HepG2 (cell line): ENCODE data around the gene MRFAP1L1. TPM values are rescaled to one million over a fixed set of nuclear protein-coding genes. Genes with fewer than 3 reads are reported as not detected.
A peak's percentile ranks its signal among the peaks of the same experiment; 100 is the strongest.

Source experiments
- BRD4 ChIP-seq: sonication (generic); formaldehyde crosslinking; IDR thresholded peaks from 2 replicates; pipeline ENCODE4 v1.4.0; 2020; ENCODE audit warnings: missing genetic modification reagents
- GABPB1 ChIP-seq: IDR thresholded peaks from 2 replicates; pipeline ENCODE4 v1.6.1; 2016; ENCODE audit warnings: mild to moderate bottlenecking, missing genetic modification reagents, moderate library complexity, missing compliant biosample characterization
- HHEX ChIP-seq: IDR thresholded peaks from 2 replicates; pipeline ENCODE4 v1.6.1; 2016; ENCODE audit warnings: control low read depth
- MYC ChIP-seq: sonication (generic); formaldehyde crosslinking; IDR thresholded peaks from 2 replicates; pipeline ENCODE4 v1.9.0; 2021; ENCODE audit warnings: missing genetic modification reagents, borderline replicate concordance
- TOPORS ChIP-seq: sonication (generic); formaldehyde crosslinking; IDR thresholded peaks from 2 replicates; pipeline ENCODE4 v1.8.0; 2023; ENCODE audit warnings: mild to moderate bottlenecking, missing genetic modification reagents
- WIZ ChIP-seq: sonication (generic); formaldehyde crosslinking; IDR thresholded peaks from 2 replicates; pipeline ENCODE4 v1.5.1; 2020; ENCODE audit warnings: mild to moderate bottlenecking, missing genetic modification reagents
- ZNF253 ChIP-seq: sonication (generic); formaldehyde crosslinking; IDR thresholded peaks from 2 replicates; pipeline ENCODE4 v1.8.0; 2022; ENCODE audit warnings: mild to moderate bottlenecking, missing genetic modification reagents, borderline replicate concordance
- ZNF382 ChIP-seq: sonication (generic); formaldehyde crosslinking; IDR thresholded peaks from 2 replicates; pipeline ENCODE4 v1.5.0; 2020; ENCODE audit warnings: missing genetic modification reagents, mild to moderate bottlenecking, borderline replicate concordance
- polyA plus RNA-seq, 8 experiments: library from polyadenylated mRNA; depleted of rRNA in 3 of 8; stranded (reverse) in 7 of 8; unstranded in 1 of 8; fragments of >200 nt; fragmentation: Illumina TruSeq in 4 of 8; extraction: Trizol in 4 of 8; gene quantifications; 2 replicates each; pipeline versions ENCODE4 v1.2.1 to v1.2.3, GENCODE V29; 2011 to 2016; ENCODE audit warnings: low read depth in 4 of 8, missing spikeins in 1 of 8, mixed read lengths in 1 of 8; ENCODE audit not compliant: insufficient read depth in 1 of 8
- total RNA-seq, 5 experiments: library from RNA; depleted of rRNA; stranded (reverse); fragments of >200 nt; fragmentation: Illumina TruSeq; extraction: Trizol; gene quantifications; 2 replicates each; pipeline ENCODE4 v1.2.3, GENCODE V29; 2016; ENCODE audit warnings: low read depth in 1 of 5
- TF ChIP-seq, protein P1 (sequence below): sonication (generic); formaldehyde crosslinking; IDR thresholded peaks from 2 replicates; pipeline ENCODE4; 2020; ENCODE audit warnings: missing genetic modification reagents, mild to moderate bottlenecking, borderline replicate concordance
- TF ChIP-seq, protein P2 (sequence below): sonication (generic); formaldehyde crosslinking; IDR thresholded peaks from 2 replicates; pipeline ENCODE4 v1.5.0; 2020; ENCODE audit warnings: mild to moderate bottlenecking, missing genetic modification reagents
- TF ChIP-seq, protein P3 (sequence below): sonication (generic); formaldehyde crosslinking; IDR thresholded peaks from 2 replicates; pipeline ENCODE4 v1.4.0; 2020; ENCODE audit warnings: missing genetic modification reagents
- TF ChIP-seq, protein P4 (sequence below): sonication (generic); formaldehyde crosslinking; IDR thresholded peaks from 2 replicates; pipeline ENCODE4 v1.4.0; 2020; ENCODE audit warnings: missing genetic modification reagents
- TF ChIP-seq, protein P5 (sequence below): sonication (generic); formaldehyde crosslinking; IDR thresholded peaks from 2 replicates; pipeline ENCODE4 v1.8.0; 2022; ENCODE audit warnings: mild to moderate bottlenecking, missing genetic modification reagents; ENCODE audit not compliant: insufficient replicate concordance
- TF ChIP-seq, protein P6 (sequence below): sonication (generic); formaldehyde crosslinking; IDR thresholded peaks from 2 replicates; pipeline ENCODE4 v1.5.0; 2020; ENCODE audit warnings: missing genetic modification reagents
- TF ChIP-seq, protein P7 (sequence below): sonication (generic); formaldehyde crosslinking; IDR thresholded peaks from 2 replicates; pipeline ENCODE4 v1.5.0; 2020; ENCODE audit warnings: mild to moderate bottlenecking, low read depth, missing genetic modification reagents, borderline replicate concordance

Gene MRFAP1L1
- total and polyA plus RNA-seq, 2 of the 13 experiments (the other 11 are each of a cell fraction or from before 2014, with no cell fraction given): 44.8 to 76.6 TPM

DNA sequence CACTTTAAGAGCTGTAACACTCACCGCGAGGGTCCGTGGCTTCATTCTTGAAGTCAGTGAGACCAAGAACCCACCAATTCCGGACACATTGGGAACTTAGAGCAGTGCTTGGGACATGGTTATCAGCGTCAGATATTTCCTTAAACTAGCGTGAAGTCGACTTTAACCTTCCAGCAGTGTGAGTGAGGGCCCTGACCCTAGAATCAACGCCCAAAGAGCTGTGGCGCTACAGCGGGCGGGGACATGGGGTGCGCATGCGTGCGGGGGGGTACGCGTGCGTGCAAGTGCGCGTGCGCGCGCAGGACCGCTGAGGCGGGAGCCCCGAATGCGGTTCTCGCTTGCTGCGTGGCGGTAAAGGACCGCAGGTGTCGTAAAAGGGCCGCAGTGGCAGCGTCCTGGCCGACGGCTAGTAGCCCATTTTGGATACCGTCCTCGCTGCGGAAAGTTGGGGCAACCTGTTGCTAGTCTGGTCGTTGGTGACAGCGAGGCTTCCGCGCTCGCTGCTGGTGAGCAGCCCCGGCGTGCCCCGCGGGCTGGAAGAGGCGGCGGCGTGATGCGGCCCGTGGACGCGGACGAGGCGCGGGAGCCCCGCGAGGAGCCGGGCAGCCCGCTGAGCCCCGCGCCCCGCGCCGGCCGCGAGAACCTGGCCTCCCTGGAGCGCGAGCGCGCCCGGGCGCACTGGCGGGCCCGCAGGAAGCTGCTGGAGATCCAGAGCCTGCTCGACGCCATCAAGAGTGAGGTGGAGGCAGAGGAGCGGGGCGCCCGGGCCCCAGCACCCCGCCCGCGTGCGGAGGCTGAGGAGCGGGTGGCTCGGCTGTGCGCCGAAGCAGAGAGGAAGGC is 35.8 kb downstream of the MRFAP1L1 start (continued):
- TF ChIP-seq, protein P1, sequence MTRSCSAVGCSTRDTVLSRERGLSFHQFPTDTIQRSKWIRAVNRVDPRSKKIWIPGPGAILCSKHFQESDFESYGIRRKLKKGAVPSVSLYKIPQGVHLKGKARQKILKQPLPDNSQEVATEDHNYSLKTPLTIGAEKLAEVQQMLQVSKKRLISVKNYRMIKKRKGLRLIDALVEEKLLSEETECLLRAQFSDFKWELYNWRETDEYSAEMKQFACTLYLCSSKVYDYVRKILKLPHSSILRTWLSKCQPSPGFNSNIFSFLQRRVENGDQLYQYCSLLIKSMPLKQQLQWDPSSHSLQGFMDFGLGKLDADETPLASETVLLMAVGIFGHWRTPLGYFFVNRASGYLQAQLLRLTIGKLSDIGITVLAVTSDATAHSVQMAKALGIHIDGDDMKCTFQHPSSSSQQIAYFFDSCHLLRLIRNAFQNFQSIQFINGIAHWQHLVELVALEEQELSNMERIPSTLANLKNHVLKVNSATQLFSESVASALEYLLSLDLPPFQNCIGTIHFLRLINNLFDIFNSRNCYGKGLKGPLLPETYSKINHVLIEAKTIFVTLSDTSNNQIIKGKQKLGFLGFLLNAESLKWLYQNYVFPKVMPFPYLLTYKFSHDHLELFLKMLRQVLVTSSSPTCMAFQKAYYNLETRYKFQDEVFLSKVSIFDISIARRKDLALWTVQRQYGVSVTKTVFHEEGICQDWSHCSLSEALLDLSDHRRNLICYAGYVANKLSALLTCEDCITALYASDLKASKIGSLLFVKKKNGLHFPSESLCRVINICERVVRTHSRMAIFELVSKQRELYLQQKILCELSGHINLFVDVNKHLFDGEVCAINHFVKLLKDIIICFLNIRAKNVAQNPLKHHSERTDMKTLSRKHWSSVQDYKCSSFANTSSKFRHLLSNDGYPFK (CRISPR knock-in tag): peak; percentile 84
- TF ChIP-seq HHEX (CRISPR knock-in tag): no peak
- TF ChIP-seq, protein P2, sequence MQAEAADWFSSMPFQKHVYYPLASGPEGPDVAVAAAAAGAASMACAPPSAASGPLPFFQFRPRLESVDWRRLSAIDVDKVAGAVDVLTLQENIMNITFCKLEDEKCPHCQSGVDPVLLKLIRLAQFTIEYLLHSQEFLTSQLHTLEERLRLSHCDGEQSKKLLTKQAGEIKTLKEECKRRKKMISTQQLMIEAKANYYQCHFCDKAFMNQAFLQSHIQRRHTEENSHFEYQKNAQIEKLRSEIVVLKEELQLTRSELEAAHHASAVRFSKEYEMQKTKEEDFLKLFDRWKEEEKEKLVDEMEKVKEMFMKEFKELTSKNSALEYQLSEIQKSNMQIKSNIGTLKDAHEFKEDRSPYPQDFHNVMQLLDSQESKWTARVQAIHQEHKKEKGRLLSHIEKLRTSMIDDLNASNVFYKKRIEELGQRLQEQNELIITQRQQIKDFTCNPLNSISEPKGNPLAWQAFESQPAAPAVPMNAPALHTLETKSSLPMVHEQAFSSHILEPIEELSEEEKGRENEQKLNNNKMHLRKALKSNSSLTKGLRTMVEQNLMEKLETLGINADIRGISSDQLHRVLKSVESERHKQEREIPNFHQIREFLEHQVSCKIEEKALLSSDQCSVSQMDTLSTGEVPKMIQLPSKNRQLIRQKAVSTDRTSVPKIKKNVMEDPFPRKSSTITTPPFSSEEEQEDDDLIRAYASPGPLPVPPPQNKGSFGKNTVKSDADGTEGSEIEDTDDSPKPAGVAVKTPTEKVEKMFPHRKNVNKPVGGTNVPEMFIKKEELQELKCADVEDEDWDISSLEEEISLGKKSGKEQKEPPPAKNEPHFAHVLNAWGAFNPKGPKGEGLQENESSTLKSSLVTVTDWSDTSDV (CRISPR knock-in tag): peak; percentile 74; the same call in 1 of the 2 replicates
- TF ChIP-seq ZNF382: no peak
- peak; percentile 62 for TF ChIP-seq ZNF253 (CRISPR knock-in tag)
- TF ChIP-seq, protein P3, sequence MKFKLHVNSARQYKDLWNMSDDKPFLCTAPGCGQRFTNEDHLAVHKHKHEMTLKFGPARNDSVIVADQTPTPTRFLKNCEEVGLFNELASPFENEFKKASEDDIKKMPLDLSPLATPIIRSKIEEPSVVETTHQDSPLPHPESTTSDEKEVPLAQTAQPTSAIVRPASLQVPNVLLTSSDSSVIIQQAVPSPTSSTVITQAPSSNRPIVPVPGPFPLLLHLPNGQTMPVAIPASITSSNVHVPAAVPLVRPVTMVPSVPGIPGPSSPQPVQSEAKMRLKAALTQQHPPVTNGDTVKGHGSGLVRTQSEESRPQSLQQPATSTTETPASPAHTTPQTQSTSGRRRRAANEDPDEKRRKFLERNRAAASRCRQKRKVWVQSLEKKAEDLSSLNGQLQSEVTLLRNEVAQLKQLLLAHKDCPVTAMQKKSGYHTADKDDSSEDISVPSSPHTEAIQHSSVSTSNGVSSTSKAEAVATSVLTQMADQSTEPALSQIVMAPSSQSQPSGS (CRISPR knock-in tag): peak; percentile 64; the same call in 1 of the 2 replicates
- peak; percentile 27; the same call in 1 of the 2 replicates for TF ChIP-seq WIZ (CRISPR knock-in tag)
- no peak; the same call in 1 of the 2 replicates for TF ChIP-seq BRD4 (CRISPR knock-in tag)
- TF ChIP-seq, protein P4, sequence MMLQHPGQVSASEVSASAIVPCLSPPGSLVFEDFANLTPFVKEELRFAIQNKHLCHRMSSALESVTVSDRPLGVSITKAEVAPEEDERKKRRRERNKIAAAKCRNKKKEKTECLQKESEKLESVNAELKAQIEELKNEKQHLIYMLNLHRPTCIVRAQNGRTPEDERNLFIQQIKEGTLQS (CRISPR knock-in tag): peak; percentile 31; the same call in 1 of the 2 replicates
- peak; percentile 79 for TF ChIP-seq MYC (CRISPR knock-in tag)
- TF ChIP-seq, protein P5, sequence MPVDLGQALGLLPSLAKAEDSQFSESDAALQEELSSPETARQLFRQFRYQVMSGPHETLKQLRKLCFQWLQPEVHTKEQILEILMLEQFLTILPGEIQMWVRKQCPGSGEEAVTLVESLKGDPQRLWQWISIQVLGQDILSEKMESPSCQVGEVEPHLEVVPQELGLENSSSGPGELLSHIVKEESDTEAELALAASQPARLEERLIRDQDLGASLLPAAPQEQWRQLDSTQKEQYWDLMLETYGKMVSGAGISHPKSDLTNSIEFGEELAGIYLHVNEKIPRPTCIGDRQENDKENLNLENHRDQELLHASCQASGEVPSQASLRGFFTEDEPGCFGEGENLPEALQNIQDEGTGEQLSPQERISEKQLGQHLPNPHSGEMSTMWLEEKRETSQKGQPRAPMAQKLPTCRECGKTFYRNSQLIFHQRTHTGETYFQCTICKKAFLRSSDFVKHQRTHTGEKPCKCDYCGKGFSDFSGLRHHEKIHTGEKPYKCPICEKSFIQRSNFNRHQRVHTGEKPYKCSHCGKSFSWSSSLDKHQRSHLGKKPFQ: peak; percentile 71
- TF ChIP-seq TOPORS (CRISPR knock-in tag): peak; percentile 95
- TF ChIP-seq, protein P6, sequence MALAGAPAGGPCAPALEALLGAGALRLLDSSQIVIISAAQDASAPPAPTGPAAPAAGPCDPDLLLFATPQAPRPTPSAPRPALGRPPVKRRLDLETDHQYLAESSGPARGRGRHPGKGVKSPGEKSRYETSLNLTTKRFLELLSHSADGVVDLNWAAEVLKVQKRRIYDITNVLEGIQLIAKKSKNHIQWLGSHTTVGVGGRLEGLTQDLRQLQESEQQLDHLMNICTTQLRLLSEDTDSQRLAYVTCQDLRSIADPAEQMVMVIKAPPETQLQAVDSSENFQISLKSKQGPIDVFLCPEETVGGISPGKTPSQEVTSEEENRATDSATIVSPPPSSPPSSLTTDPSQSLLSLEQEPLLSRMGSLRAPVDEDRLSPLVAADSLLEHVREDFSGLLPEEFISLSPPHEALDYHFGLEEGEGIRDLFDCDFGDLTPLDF (CRISPR knock-in tag): peak; percentile 85
- TF ChIP-seq GABPB1 (CRISPR knock-in tag): peak; percentile 77
- TF ChIP-seq, protein P7, sequence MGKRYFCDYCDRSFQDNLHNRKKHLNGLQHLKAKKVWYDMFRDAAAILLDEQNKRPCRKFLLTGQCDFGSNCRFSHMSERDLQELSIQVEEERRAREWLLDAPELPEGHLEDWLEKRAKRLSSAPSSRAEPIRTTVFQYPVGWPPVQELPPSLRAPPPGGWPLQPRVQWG (CRISPR knock-in tag): no peak
